ENCODE measurements around the gene TNRC18. TPM values are rescaled to one million over a fixed set of nuclear protein-coding genes. Genes with fewer than 3 reads are reported as not detected.

TNRC18 gene
- total and polyA plus RNA-seq, 9 of the 15 experiments (the other 6 are each of a cell fraction or from before 2014, with no cell fraction given), result 0.03 to 43.2 (median 18.0) TPM

GRCh38 chr7:5423976-5424748 is 528 bp upstream of the TNRC18 start (continued):
- TF ChIP-seq, protein P1, sequence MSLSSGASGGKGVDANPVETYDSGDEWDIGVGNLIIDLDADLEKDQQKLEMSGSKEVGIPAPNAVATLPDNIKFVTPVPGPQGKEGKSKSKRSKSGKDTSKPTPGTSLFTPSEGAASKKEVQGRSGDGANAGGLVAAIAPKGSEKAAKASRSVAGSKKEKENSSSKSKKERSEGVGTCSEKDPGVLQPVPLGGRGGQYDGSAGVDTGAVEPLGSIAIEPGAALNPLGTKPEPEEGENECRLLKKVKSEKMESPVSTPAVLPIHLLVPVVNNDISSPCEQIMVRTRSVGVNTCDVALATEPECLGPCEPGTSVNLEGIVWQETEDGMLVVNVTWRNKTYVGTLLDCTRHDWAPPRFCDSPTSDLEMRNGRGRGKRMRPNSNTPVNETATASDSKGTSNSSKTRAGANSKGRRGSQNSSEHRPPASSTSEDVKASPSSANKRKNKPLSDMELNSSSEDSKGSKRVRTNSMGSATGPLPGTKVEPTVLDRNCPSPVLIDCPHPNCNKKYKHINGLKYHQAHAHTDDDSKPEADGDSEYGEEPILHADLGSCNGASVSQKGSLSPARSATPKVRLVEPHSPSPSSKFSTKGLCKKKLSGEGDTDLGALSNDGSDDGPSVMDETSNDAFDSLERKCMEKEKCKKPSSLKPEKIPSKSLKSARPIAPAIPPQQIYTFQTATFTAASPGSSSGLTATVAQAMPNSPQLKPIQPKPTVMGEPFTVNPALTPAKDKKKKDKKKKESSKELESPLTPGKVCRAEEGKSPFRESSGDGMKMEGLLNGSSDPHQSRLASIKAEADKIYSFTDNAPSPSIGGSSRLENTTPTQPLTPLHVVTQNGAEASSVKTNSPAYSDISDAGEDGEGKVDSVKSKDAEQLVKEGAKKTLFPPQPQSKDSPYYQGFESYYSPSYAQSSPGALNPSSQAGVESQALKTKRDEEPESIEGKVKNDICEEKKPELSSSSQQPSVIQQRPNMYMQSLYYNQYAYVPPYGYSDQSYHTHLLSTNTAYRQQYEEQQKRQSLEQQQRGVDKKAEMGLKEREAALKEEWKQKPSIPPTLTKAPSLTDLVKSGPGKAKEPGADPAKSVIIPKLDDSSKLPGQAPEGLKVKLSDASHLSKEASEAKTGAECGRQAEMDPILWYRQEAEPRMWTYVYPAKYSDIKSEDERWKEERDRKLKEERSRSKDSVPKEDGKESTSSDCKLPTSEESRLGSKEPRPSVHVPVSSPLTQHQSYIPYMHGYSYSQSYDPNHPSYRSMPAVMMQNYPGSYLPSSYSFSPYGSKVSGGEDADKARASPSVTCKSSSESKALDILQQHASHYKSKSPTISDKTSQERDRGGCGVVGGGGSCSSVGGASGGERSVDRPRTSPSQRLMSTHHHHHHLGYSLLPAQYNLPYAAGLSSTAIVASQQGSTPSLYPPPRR (CRISPR knock-in tag; IDR thresholded peaks at IDR 0.05; ENCODE audit: borderline replicate concordance), result no peak
- TF ChIP-seq CBX2 (IDR thresholded peaks at IDR 0.05; ENCODE audit: insufficient read depth, low read length, poor library complexity, severe bottlenecking), result no peak
- TF ChIP-seq, protein P2, sequence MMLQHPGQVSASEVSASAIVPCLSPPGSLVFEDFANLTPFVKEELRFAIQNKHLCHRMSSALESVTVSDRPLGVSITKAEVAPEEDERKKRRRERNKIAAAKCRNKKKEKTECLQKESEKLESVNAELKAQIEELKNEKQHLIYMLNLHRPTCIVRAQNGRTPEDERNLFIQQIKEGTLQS (IDR thresholded peaks at IDR 0.05), result no peak
- TF ChIP-seq, protein P2 (CRISPR knock-in tag; conservative IDR thresholded peaks at IDR 0.05), result no peak
- no peak for TF ChIP-seq ZNF282 (CRISPR knock-in tag; IDR thresholded peaks at IDR 0.05)
- TF ChIP-seq NFRKB (IDR thresholded peaks at IDR 0.05; ENCODE audit: low read depth), result peak; percentile 46
- no peak; the same call in 1 of the 2 replicates for TF ChIP-seq KLF1 (tag; IDR thresholded peaks at IDR 0.05)
- TF ChIP-seq, protein P3, sequence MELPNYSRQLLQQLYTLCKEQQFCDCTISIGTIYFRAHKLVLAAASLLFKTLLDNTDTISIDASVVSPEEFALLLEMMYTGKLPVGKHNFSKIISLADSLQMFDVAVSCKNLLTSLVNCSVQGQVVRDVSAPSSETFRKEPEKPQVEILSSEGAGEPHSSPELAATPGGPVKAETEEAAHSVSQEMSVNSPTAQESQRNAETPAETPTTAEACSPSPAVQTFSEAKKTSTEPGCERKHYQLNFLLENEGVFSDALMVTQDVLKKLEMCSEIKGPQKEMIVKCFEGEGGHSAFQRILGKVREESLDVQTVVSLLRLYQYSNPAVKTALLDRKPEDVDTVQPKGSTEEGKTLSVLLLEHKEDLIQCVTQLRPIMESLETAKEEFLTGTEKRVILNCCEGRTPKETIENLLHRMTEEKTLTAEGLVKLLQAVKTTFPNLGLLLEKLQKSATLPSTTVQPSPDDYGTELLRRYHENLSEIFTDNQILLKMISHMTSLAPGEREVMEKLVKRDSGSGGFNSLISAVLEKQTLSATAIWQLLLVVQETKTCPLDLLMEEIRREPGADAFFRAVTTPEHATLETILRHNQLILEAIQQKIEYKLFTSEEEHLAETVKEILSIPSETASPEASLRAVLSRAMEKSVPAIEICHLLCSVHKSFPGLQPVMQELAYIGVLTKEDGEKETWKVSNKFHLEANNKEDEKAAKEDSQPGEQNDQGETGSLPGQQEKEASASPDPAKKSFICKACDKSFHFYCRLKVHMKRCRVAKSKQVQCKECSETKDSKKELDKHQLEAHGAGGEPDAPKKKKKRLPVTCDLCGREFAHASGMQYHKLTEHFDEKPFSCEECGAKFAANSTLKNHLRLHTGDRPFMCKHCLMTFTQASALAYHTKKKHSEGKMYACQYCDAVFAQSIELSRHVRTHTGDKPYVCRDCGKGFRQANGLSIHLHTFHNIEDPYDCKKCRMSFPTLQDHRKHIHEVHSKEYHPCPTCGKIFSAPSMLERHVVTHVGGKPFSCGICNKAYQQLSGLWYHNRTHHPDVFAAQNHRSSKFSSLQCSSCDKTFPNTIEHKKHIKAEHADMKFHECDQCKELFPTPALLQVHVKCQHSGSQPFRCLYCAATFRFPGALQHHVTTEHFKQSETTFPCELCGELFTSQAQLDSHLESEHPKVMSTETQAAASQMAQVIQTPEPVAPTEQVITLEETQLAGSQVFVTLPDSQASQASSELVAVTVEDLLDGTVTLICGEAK (IDR thresholded peaks at IDR 0.05), result no peak
- TF ChIP-seq, protein P3 (CRISPR knock-in tag; IDR thresholded peaks at IDR 0.05), result no peak
- TF ChIP-seq JUN (IDR thresholded peaks at IDR 0.05; ENCODE audit: borderline replicate concordance, low read depth, low read length), result 0 out of 2 replicates have a peak, but pooled peaks have one; percentile 3
- no peak for TF ChIP-seq JUN (CRISPR knock-in tag; IDR thresholded peaks at IDR 0.05; ENCODE audit: borderline replicate concordance)
- TF ChIP-seq PTRF (tag; IDR thresholded peaks at IDR 0.05), result no peak
- no peak for TF ChIP-seq ZNF436 (CRISPR knock-in tag; IDR thresholded peaks at IDR 0.05)
